ENCODE results near the gene NEBL.

GRCh38 chr10:20945546-20946332 is 48.6 kb upstream of the NEBL start:
- no peak for TF ChIP-seq EZH2 (IDR thresholded peaks at IDR 0.05; ENCODE audit: low read depth, unreplicated experiment)
- TF ChIP-seq CTCF (conservative IDR thresholded peaks at IDR 0.05; ENCODE audit: low read depth in 2 of 2), result no peak
- no peak for TF ChIP-seq REST (IDR thresholded peaks at IDR 0.05; ENCODE audit: unreplicated experiment)
- no peak for TF ChIP-seq POLR2AphosphoS5 (IDR thresholded peaks at IDR 0.05; ENCODE audit: low read depth)
- TF ChIP-seq JUNB (IDR thresholded peaks at IDR 0.05; ENCODE audit: unreplicated experiment), result no peak
- no peak for TF ChIP-seq EZH2phosphoT487 (IDR thresholded peaks at IDR 0.05; ENCODE audit: unreplicated experiment)
- no peak for TF ChIP-seq CREB1 (CRISPR knock-in tag; IDR thresholded peaks at IDR 0.05; ENCODE audit: low read depth)

Data from GM23338 (cell line).